Lower leg skin (tissue), 4 donors: Measurements from ENCODE around the gene ALKBH3. TPM values are rescaled to one million over a fixed set of nuclear protein-coding genes. Genes with fewer than 3 reads are reported as not detected.

Experiments used
- DNase-seq, 2 donors: peaks; one replicate each; pipeline ENCODE4 v3.0.0-alpha.2; 2019; ENCODE audit warnings: low spot score in 2 of 2
- H3K4me3 ChIP-seq: fragments of 200-600 bp; sonication (generic); 2 replicates; pipeline ENCODE4 v1.5.1; 2017; ENCODE audit warnings: mild to moderate bottlenecking, low read depth; ENCODE audit not compliant: poor library complexity, severe bottlenecking
- POLR2A ChIP-seq, 2 donors: fragments of 450-650 bp; IDR thresholded peaks; one replicate each; pipeline ENCODE4 v1.6.1; 2016 to 2017; ENCODE audit warnings: antibody characterized with exemption in 2 of 2, mild to moderate bottlenecking in 1 of 2, moderate library complexity in 1 of 2
- WGBS, 2 donors: methylation state at CpG; one replicate each; pipeline ENCODE4 v1.1.5; 2018; 5-methylcytosine and 5-hydroxymethylcytosine counted together
- intact Hi-C: fragments of 100-400 bp; cut with DNase I; formaldehyde crosslinking; loops from one replicate; pipeline ENCODE4 v1.15.0; 2023; ENCODE audit warnings: low total_unique reads
- total RNA-seq, 4 donors: library from RNA; depleted of rRNA; stranded (reverse); fragments of >200 nt; gene quantifications; one replicate each; pipeline ENCODE4 v1.1.0, GENCODE V29; 2016
- TF ChIP-seq, protein P1 (sequence below), 3 donors: fragments of 450-650 bp; IDR thresholded peaks; one replicate each; pipeline ENCODE4 v1.5.1; 2016; ENCODE audit warnings: antibody characterized with exemption in 3 of 3, mild to moderate bottlenecking in 3 of 3, moderate library complexity in 2 of 3

ALKBH3 gene
- total RNA-seq, 4 donors from 2014 or later, result 34.0 to 43.9 (median 39.8) TPM

DNA sequence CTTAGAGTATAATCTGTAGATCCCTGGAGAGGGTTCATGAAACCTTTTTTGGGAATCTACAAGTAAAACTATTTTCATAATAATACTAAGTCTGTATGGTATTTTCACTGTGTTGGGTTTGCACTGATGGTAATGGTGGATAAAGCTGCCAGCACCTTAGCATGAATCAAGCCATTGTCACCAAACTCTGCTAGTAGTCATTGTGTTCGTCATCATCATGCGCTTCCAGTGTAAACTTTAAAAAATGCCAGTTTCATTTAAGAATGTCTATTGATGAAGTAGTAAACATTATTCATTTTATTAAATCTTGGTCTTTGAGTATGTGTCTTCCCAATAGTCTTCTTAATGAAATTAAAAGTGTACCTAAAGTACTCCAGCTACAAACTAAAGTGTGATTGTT is 15.0 kb downstream of the ALKBH3 start:
- TF ChIP-seq POLR2A (IDR thresholded peaks at IDR 0.05), result no peak
- TF ChIP-seq, protein P1, sequence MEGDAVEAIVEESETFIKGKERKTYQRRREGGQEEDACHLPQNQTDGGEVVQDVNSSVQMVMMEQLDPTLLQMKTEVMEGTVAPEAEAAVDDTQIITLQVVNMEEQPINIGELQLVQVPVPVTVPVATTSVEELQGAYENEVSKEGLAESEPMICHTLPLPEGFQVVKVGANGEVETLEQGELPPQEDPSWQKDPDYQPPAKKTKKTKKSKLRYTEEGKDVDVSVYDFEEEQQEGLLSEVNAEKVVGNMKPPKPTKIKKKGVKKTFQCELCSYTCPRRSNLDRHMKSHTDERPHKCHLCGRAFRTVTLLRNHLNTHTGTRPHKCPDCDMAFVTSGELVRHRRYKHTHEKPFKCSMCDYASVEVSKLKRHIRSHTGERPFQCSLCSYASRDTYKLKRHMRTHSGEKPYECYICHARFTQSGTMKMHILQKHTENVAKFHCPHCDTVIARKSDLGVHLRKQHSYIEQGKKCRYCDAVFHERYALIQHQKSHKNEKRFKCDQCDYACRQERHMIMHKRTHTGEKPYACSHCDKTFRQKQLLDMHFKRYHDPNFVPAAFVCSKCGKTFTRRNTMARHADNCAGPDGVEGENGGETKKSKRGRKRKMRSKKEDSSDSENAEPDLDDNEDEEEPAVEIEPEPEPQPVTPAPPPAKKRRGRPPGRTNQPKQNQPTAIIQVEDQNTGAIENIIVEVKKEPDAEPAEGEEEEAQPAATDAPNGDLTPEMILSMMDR (IDR thresholded peaks at IDR 0.05), result no peak
- WGBS, 2 donors, result 91 to 96% methylated on average over 2 of the region's 2 CpGs
- DNase-seq, result no peak
- intact Hi-C loops, result no loop called here
- no peak overlapping the region for H3K4me3 ChIP-seq

DNA sequence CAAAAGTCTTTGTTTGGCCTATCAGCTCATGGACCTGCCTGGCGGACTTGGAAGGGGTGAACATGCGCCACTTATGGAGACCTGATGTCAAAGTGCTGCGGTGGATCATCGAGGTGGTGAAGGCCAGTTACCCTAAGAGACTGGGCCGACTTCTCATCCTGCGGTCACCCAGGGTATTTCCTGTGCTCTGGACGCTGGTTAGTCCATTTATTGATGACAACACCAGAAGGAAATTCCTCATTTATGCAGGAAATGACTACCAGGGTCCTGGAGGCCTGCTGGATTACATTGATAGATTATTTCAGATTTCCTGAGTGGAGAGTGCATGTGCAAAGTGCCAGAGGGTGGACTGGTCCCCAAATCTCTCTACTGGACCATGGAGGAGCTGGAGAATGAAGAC is 17.9 kb downstream of the ALKBH3 start:
- 93 to 96% methylated on average over 7 of the region's 7 CpGs for WGBS, 2 donors
- TF ChIP-seq, protein P1 (IDR thresholded peaks at IDR 0.05), result no peak
- TF ChIP-seq POLR2A (IDR thresholded peaks at IDR 0.05), result no peak
- intact Hi-C loops, result no loop called here
- no peak overlapping the region for H3K4me3 ChIP-seq
- DNase-seq, result no peak

DNA sequence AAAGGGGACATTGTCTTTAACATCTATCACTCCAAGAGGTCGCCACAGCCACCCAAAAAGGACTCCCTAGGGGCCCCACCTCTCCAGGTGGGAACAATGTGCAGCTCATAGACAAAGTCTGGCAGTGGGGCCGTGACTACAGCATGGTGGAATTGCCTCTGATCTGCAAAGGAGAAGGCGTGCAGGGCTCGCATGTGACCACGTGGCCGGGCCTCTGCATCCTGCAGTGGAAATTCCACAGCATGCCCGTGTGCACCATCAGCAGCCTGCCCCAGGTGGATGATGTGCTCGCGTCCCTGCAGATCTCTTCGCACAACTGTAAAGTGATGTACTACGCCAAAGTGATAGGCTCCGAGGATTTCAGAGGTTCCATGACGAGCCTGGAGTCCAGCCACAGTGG is 18.5 kb downstream of the ALKBH3 start:
- no peak overlapping the region for H3K4me3 ChIP-seq
- WGBS, 2 donors, result 90 to 91% methylated on average over 12 to 13 of the region's 13 CpGs
- TF ChIP-seq POLR2A (IDR thresholded peaks at IDR 0.05), result no peak
- TF ChIP-seq, protein P1 (IDR thresholded peaks at IDR 0.05), result no peak
- intact Hi-C loops, result no loop called here
- no peak for DNase-seq

DNA sequence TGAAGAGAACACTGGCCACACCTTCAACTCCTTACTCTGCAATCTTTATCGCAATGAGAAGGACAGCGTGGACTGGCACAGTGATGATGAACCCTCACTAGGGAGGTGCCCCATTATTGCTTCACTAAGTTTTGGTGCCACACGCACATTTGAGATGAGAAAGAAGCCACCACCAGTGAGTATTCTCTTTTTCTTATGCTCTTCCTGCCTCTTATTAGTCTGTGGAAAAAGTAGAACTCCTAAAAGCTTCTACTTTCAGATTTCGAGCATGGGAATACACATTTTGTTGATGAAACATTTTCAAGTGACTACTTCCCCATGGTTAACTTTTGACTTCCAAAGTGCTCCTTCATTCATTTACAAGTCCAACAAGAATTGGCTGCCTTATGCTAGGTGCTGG is 20.9 kb downstream of the ALKBH3 start:
- no peak overlapping the region for H3K4me3 ChIP-seq
- WGBS, 2 donors, result 85 to 90% methylated on average over 4 of the region's 4 CpGs
- TF ChIP-seq, protein P1 (IDR thresholded peaks at IDR 0.05), result no peak
- no peak for TF ChIP-seq POLR2A (IDR thresholded peaks at IDR 0.05)
- intact Hi-C loops, result no loop called here
- DNase-seq, result no peak

DNA sequence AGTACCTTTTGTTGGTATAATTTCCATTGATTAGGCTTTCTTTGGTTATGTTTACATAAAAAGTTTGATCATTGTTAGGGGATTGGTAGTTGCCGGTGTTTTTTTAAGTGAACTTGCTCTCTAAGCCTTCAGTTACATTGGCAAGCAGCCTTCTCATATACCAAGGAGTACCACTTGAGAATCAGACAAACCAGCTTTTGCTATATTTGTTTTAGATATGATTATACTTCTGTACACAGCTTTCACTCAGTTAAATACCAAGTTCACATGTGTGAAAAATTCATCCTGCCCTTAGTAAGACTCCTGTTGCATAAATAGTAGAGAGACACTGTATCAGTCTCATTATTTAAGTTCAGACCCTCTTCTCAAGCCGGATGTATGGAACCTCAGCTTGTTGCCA is 22.4 kb downstream of the ALKBH3 start:
- TF ChIP-seq, protein P1 (IDR thresholded peaks at IDR 0.05), result no peak
- TF ChIP-seq POLR2A (IDR thresholded peaks at IDR 0.05), result no peak
- DNase-seq, result no peak
- no peak overlapping the region for H3K4me3 ChIP-seq
- intact Hi-C loops, result no loop called here
- WGBS, 2 donors, result 80 to 94% methylated on average over 2 of the region's 2 CpGs

DNA sequence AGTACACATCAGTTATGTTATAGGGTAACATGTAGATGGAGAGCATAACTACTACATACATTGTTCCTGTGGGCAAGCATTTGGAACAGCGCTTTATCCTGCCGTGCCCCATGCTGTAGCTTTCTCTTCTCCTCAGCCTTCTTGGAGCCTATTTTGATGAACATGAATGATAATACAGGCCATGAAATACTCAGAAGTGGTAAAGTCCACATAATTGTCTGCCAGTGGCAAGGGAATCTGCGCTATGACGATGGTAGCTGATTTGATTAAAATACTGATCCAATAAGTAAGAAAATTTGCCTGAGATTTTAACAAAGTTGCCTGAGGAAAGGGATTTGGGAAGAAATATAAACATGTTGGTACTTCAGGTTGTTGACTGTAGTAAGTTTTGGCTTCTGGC is 23.3 kb downstream of the ALKBH3 start:
- no peak for DNase-seq
- TF ChIP-seq, protein P1 (IDR thresholded peaks at IDR 0.05), result no peak
- TF ChIP-seq POLR2A (IDR thresholded peaks at IDR 0.05), result no peak
- 92 to 95% methylated on average over 4 of the region's 4 CpGs for WGBS, 2 donors
- no peak overlapping the region for H3K4me3 ChIP-seq
- intact Hi-C loops, result no loop called here
